GM23338 (cell line): ENCODE data around the gene RNF213.

Source experiments
- CREB1 ChIP-seq: fragments of 250-450 bp; sonication (Bioruptor Pico); IDR thresholded peaks from 2 replicates; pipeline ENCODE4 v1.5.0; 2020; ENCODE audit warnings: low read depth, mild to moderate bottlenecking, moderate library complexity
- CTCF ChIP-seq, 2 experiments: fragments of 200-600 bp in 1 of 2; sonication (generic) in 1 of 2; conservative IDR thresholded peaks; 2 replicates each; pipeline versions ENCODE4 v1.5.1 to v1.6.1; 2016 to 2017; ENCODE audit warnings: antibody characterized with exemption in 2 of 2, low read depth in 2 of 2, mild to moderate bottlenecking in 2 of 2, moderate library complexity in 1 of 2
- ETS1 ChIP-seq: IDR thresholded peaks from 2 replicates; pipeline ENCODE4 v1.6.1; 2016; ENCODE audit warnings: antibody characterized with exemption
- EZH2 ChIP-seq: fragments of 200-600 bp; sonication (generic); IDR thresholded peaks from one replicate; pipeline ENCODE4 v1.8.0; 2017; ENCODE audit warnings: antibody characterized with exemption, mild to moderate bottlenecking, low read depth; ENCODE audit not compliant: unreplicated experiment
- NANOG ChIP-seq: IDR thresholded peaks from 2 replicates; pipeline ENCODE4 v1.6.1; 2016; ENCODE audit warnings: antibody characterized with exemption, borderline replicate concordance
- POLR2AphosphoS5 ChIP-seq: IDR thresholded peaks from 2 replicates; pipeline ENCODE4 v1.6.1; 2016; ENCODE audit warnings: antibody characterized with exemption, low read depth
- REST ChIP-seq: IDR thresholded peaks from one replicate; pipeline ENCODE4 v1.6.1; 2018; ENCODE audit warnings: antibody characterized with exemption; ENCODE audit not compliant: unreplicated experiment

GRCh38 chr17:80394629-80395216 lies 134.1 kb downstream of the RNF213 start:
- TF ChIP-seq EZH2, result no peak
- TF ChIP-seq CTCF (conservative IDR thresholded peaks at IDR 0.05; ENCODE audit: low read depth in 2 of 2), result no peak
- no peak for TF ChIP-seq ETS1
- TF ChIP-seq CREB1 (CRISPR knock-in tag), result no peak
- no peak for TF ChIP-seq REST
- no peak for TF ChIP-seq NANOG
- TF ChIP-seq POLR2AphosphoS5, result no peak
